ENCODE measurements around the gene SHCBP1L. TPM values are rescaled to one million over a fixed set of nuclear protein-coding genes. Genes with fewer than 3 reads are reported as not detected.
A peak's percentile ranks its signal among the peaks of the same experiment; 100 is the strongest.
"Not testable (repeated sequence)": the region's sequence is repeated elsewhere in the genome, so short reads cannot be mapped to it uniquely, and the experiment has no call there.

The SHCBP1L gene
- total RNA-seq, 1 experiment from 2014 or later = not detected

DNA sequence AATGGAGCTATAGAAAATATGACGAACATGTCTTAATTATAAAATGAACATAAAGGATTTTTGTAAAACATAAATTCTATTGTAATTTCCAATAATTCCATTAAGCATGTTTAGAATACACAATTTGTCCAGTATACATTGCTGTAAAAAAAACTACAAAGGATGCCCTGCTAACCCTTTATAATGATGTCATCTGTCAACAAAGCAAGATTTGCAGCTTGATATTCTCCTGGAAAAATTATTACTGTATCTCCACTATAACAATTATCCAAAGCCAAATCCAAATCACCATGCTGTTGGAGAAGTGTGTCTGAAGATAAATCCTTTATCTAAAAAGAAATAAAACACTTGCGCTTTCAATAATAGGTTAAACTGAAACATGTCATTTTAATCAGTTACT lies 47.6 kb downstream of the SHCBP1L start (continued):
- TF ChIP-seq, protein P1, sequence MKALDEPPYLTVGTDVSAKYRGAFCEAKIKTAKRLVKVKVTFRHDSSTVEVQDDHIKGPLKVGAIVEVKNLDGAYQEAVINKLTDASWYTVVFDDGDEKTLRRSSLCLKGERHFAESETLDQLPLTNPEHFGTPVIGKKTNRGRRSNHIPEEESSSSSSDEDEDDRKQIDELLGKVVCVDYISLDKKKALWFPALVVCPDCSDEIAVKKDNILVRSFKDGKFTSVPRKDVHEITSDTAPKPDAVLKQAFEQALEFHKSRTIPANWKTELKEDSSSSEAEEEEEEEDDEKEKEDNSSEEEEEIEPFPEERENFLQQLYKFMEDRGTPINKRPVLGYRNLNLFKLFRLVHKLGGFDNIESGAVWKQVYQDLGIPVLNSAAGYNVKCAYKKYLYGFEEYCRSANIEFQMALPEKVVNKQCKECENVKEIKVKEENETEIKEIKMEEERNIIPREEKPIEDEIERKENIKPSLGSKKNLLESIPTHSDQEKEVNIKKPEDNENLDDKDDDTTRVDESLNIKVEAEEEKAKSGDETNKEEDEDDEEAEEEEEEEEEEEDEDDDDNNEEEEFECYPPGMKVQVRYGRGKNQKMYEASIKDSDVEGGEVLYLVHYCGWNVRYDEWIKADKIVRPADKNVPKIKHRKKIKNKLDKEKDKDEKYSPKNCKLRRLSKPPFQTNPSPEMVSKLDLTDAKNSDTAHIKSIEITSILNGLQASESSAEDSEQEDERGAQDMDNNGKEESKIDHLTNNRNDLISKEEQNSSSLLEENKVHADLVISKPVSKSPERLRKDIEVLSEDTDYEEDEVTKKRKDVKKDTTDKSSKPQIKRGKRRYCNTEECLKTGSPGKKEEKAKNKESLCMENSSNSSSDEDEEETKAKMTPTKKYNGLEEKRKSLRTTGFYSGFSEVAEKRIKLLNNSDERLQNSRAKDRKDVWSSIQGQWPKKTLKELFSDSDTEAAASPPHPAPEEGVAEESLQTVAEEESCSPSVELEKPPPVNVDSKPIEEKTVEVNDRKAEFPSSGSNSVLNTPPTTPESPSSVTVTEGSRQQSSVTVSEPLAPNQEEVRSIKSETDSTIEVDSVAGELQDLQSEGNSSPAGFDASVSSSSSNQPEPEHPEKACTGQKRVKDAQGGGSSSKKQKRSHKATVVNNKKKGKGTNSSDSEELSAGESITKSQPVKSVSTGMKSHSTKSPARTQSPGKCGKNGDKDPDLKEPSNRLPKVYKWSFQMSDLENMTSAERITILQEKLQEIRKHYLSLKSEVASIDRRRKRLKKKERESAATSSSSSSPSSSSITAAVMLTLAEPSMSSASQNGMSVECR (CRISPR knock-in tag; IDR thresholded peaks at IDR 0.05; ENCODE audit: borderline replicate concordance) = no peak
- TF ChIP-seq SMAD3 (CRISPR knock-in tag; IDR thresholded peaks at IDR 0.05; ENCODE audit: borderline replicate concordance) = no peak

DNA sequence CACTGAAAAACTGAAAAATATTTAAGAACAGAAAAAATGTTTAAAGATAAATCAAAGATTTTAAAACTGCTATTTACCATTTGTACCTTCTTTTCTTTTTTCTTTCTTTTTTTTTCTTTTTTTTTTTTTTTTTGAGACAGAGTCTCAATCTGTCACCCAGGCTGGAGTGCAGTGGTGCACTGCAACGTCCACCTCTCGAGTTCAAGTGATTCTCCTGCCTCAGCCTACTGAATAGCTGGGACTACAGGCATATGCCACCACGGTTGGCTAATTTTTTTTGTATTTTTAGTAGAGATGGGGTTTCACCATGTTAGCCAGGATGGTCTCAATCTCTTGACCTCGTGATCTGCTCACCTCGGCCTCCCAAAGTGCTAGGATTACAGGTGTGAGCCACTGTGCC lies 51.0 kb downstream of the SHCBP1L start:
- H3K27ac Mint-ChIP-seq; H3K36me3 Mint-ChIP-seq; H3K9me3 Mint-ChIP-seq; ATAC-seq; H3K27me3 Mint-ChIP-seq (ENCODE audit: low read depth); H3K4me1 Mint-ChIP-seq; DNase-seq (ENCODE audit: low spot score); H3K4me3 Mint-ChIP-seq; POLR2A ChIA-PET: not testable (repeated sequence)
- CTCF ChIA-PET = interaction anchor here (0.7 kb wide), 1 partner anchor 1439 kb away, joined by 5 read pairs; no protein-coding TSS in a partner anchor

DNA sequence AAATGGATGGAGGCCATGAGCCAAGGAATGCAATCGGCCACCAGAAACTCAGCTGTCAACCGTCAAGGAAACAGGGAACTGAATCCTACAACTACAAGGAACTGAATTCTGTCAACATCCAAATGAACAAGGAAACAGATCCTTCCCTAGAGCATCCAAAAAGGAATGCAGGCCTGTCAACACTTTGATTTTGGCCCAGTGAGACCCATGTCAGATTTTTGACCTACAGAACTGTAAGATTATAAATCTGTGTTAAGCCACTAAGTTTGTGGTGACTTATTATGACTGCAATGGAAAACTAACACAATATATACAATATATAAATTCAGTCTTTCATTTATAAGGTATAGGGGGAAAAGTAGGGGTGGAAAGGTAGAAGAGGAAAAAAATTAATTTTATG lies 55.3 kb downstream of the SHCBP1L start:
- Mint-ChIP-seq H3K4me1 (no peaks in the 10 kb centered on the region), H3K27me3 (ENCODE audit: low read depth) (no peaks in the 10 kb centered on the region), H3K27ac (no peak overlapping the region), H3K36me3 (no peaks in the 10 kb centered on the region; the same call in 1 of the 2 replicates), H3K9me3 (peaks cover 20% of the 10 kb centered on the region), H3K4me3 (no peak overlapping the region)
- ChIA-PET POLR2A (no interaction called here), CTCF (no interaction called here)
- DNase-seq (ENCODE audit: low spot score) = no peak
- ATAC-seq = no peak
- TF ChIP-seq, protein P2, sequence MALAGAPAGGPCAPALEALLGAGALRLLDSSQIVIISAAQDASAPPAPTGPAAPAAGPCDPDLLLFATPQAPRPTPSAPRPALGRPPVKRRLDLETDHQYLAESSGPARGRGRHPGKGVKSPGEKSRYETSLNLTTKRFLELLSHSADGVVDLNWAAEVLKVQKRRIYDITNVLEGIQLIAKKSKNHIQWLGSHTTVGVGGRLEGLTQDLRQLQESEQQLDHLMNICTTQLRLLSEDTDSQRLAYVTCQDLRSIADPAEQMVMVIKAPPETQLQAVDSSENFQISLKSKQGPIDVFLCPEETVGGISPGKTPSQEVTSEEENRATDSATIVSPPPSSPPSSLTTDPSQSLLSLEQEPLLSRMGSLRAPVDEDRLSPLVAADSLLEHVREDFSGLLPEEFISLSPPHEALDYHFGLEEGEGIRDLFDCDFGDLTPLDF (CRISPR knock-in tag; IDR thresholded peaks at IDR 0.05) = no peak
- TF ChIP-seq TCF7 (CRISPR knock-in tag; IDR thresholded peaks at IDR 0.05; ENCODE audit: low read depth) = no peak
- TF ChIP-seq ZNF121 (CRISPR knock-in tag; IDR thresholded peaks at IDR 0.05) = no peak
- no peak for TF ChIP-seq ESRRA (CRISPR knock-in tag; IDR thresholded peaks at IDR 0.05; ENCODE audit: borderline replicate concordance)
- TF ChIP-seq, protein P3, sequence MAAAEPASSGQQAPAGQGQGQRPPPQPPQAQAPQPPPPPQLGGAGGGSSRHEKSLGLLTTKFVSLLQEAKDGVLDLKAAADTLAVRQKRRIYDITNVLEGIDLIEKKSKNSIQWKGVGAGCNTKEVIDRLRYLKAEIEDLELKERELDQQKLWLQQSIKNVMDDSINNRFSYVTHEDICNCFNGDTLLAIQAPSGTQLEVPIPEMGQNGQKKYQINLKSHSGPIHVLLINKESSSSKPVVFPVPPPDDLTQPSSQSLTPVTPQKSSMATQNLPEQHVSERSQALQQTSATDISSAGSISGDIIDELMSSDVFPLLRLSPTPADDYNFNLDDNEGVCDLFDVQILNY (CRISPR knock-in tag; IDR thresholded peaks at IDR 0.05) = no peak
- TF ChIP-seq GABPB1 (CRISPR knock-in tag; IDR thresholded peaks at IDR 0.05) = no peak

DNA sequence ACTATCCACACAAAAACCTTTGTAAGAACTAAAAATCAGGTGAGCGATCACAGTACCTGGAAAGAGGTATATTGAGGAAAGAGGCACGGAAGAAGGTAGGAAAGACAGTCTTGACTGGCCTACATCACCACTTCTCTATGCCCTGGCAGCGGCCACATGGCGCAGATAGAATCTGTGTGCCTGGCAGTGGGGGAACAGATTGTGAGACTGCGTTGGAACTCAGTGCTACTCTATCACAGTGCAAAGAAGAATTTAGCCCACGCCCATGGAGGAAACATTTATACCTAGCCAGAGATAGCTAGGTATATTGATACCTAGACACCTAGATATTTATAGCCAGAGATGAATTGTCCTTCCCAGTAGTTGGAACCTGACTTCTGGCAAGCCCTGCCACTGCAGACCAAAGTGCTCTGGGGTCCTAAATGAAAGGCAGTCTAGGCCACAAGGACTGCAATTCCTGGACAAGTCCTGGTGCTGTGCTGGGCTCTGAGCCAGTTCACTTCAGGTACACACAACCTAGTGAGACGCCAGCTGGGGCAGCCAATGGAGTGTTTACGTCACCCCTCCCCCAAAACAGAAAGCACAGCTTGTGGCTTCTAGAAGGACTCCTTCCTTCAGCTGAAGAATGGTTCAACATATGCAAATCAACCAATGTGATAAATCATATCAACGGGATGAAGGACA lies 61.9 kb downstream of the SHCBP1L start:
- H3K27ac Mint-ChIP-seq = no peak overlapping the region
- peaks cover 29% of the 10 kb centered on the region for H3K9me3 Mint-ChIP-seq
- peaks cover 12% of the 10 kb centered on the region for H3K4me1 Mint-ChIP-seq
- H3K4me3 Mint-ChIP-seq = no peak overlapping the region
- H3K36me3 Mint-ChIP-seq = peaks cover 23% of the 10 kb centered on the region
- POLR2A ChIA-PET = no interaction called here
- TF ChIP-seq ZNF671 (CRISPR knock-in tag; IDR thresholded peaks at IDR 0.05) (no peak), ZBTB21 (CRISPR knock-in tag; IDR thresholded peaks at IDR 0.05; ENCODE audit: borderline replicate concordance) (no peak), ZNF219 (CRISPR knock-in tag; IDR thresholded peaks at IDR 0.05; ENCODE audit: borderline replicate concordance) (no peak), IRF2 (CRISPR knock-in tag; IDR thresholded peaks at IDR 0.05; ENCODE audit: borderline replicate concordance, low read depth) (no peak), ZNF396 (CRISPR knock-in tag; IDR thresholded peaks at IDR 0.05; ENCODE audit: borderline replicate concordance) (no peak), NFE2L1 (CRISPR knock-in tag; IDR thresholded peaks at IDR 0.05) (no peak), PRRX2 (CRISPR knock-in tag; IDR thresholded peaks at IDR 0.05) (no peak)
- TF ChIP-seq, protein P4, sequence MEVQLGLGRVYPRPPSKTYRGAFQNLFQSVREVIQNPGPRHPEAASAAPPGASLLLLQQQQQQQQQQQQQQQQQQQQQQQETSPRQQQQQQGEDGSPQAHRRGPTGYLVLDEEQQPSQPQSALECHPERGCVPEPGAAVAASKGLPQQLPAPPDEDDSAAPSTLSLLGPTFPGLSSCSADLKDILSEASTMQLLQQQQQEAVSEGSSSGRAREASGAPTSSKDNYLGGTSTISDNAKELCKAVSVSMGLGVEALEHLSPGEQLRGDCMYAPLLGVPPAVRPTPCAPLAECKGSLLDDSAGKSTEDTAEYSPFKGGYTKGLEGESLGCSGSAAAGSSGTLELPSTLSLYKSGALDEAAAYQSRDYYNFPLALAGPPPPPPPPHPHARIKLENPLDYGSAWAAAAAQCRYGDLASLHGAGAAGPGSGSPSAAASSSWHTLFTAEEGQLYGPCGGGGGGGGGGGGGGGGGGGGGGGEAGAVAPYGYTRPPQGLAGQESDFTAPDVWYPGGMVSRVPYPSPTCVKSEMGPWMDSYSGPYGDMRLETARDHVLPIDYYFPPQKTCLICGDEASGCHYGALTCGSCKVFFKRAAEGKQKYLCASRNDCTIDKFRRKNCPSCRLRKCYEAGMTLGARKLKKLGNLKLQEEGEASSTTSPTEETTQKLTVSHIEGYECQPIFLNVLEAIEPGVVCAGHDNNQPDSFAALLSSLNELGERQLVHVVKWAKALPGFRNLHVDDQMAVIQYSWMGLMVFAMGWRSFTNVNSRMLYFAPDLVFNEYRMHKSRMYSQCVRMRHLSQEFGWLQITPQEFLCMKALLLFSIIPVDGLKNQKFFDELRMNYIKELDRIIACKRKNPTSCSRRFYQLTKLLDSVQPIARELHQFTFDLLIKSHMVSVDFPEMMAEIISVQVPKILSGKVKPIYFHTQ (CRISPR knock-in tag; IDR thresholded peaks at IDR 0.05) = 0 out of 2 replicates have a peak, but pooled peaks have one; percentile 6
- TF ChIP-seq, protein P2 (CRISPR knock-in tag; IDR thresholded peaks at IDR 0.05) = no peak
- CTCF ChIA-PET = no interaction called here
- peak; percentile 49 for ATAC-seq
- no peak for DNase-seq (ENCODE audit: low spot score)
- no peaks in the 10 kb centered on the region for H3K27me3 Mint-ChIP-seq (ENCODE audit: low read depth)
